K562 (cell line): ENCODE measurements around the gene FSTL1. TPM values are rescaled to one million over a fixed set of nuclear protein-coding genes. Genes with fewer than 3 reads are reported as not detected.

ENCODE experiments used
- C11orf30 ChIP-seq: fragments of 450-650 bp; IDR thresholded peaks from 2 replicates; pipeline ENCODE4 v1.6.1; 2016; ENCODE audit warnings: low read depth, mild to moderate bottlenecking
- CCNT2 ChIP-seq: IDR thresholded peaks from 2 replicates; pipeline ENCODE4 v1.6.1; 2011; ENCODE audit warnings: borderline replicate concordance, low read depth, mild to moderate bottlenecking, moderate library complexity, mixed read lengths, low read length; ENCODE audit not compliant: insufficient read length; ENCODE audit errors: extremely low read depth
- CREB1 ChIP-seq, 2 experiments: sonication (generic) in 1 of 2; formaldehyde crosslinking in 1 of 2; IDR thresholded peaks; 2 replicates each; pipeline versions ENCODE4 v1.6.1 to v1.8.0; 2012 to 2022; ENCODE audit warnings: inconsistent platforms in 1 of 2, mild to moderate bottlenecking in 1 of 2, missing genetic modification reagents in 1 of 2, moderate library complexity in 1 of 2
- KDM1A ChIP-seq, 2 experiments: fragments of 450-650 bp; IDR thresholded peaks; 2 replicates each; pipeline ENCODE4 v1.6.1; 2016; ENCODE audit warnings: mild to moderate bottlenecking in 2 of 2
- KDM5B ChIP-seq: fragments of 200-600 bp; sonication (generic); IDR thresholded peaks from 2 replicates; pipeline ENCODE4 v1.6.1; 2012; ENCODE audit warnings: low read depth, mild to moderate bottlenecking, moderate library complexity, low read length, control low read depth, inconsistent platforms; ENCODE audit not compliant: insufficient replicate concordance
- KHSRP ChIP-seq: fragments of 450-650 bp; IDR thresholded peaks from 2 replicates; pipeline ENCODE4 v1.6.1; 2017
- MYC ChIP-seq, 2 experiments: fragments of 250-450 bp in 1 of 2; sonication (Bioruptor Pico) in 1 of 2; IDR thresholded peaks; 2 replicates each; pipeline versions ENCODE4 v1.5.1 to v1.6.1; 2012 to 2021; ENCODE audit warnings: low read depth in 2 of 2, borderline replicate concordance in 1 of 2, improper control_type of control experiment in 1 of 2, low read length in 1 of 2, mild to moderate bottlenecking in 1 of 2, moderate library complexity in 1 of 2
- PHF20 ChIP-seq: fragments of 450-650 bp; IDR thresholded peaks from 2 replicates; pipeline ENCODE4 v1.6.1; 2018; ENCODE audit not compliant: partially characterized antibody
- RB1 ChIP-seq: fragments of 450-650 bp; IDR thresholded peaks from 2 replicates; pipeline ENCODE4 v1.6.1; 2017; ENCODE audit warnings: low read depth, mild to moderate bottlenecking
- RBFOX2 ChIP-seq: fragments of 200-400 bp; formaldehyde crosslinking; IDR thresholded peaks from 2 replicates; pipeline ENCODE4 v1.6.1; 2017; ENCODE audit warnings: low read depth, mild to moderate bottlenecking, low read length, moderate library complexity
- TAF1 ChIP-seq: IDR thresholded peaks from 2 replicates; pipeline ENCODE4 v1.6.1; 2011; ENCODE audit warnings: mild to moderate bottlenecking, low read length, moderate library complexity; ENCODE audit not compliant: insufficient read depth, control insufficient read depth, severe bottlenecking; ENCODE audit errors: extremely low read depth
- TAF15 ChIP-seq: fragments of 200-400 bp; formaldehyde crosslinking; IDR thresholded peaks from 2 replicates; pipeline ENCODE4 v1.6.1; 2017; ENCODE audit warnings: mild to moderate bottlenecking, low read depth, low read length, moderate library complexity
- TEAD4 ChIP-seq, 2 experiments: sonication (generic) in 1 of 2; formaldehyde crosslinking in 1 of 2; IDR thresholded peaks; 2 replicates each; pipeline versions ENCODE4 v1.6.1 to v1.8.0; 2012 to 2022; ENCODE audit warnings: borderline replicate concordance in 1 of 2, inconsistent platforms in 1 of 2, low read length in 1 of 2, mild to moderate bottlenecking in 1 of 2, missing genetic modification reagents in 1 of 2
- ZKSCAN1 ChIP-seq: fragments of 150-350 bp; IDR thresholded peaks from 2 replicates; pipeline ENCODE4 v1.6.1; 2016; ENCODE audit warnings: low read depth, low read length
- polyA plus RNA-seq, 8 experiments: library from polyadenylated mRNA; depleted of rRNA in 4 of 8; stranded (reverse) in 5 of 8; unstranded in 3 of 8; fragments of >200 nt; fragmentation: Nextera tagmentation in 2 of 8; fragmentation: Illumina TruSeq in 1 of 8; extraction: Ambion mirVana in 2 of 8; extraction: Trizol in 1 of 8; gene quantifications; 2 replicates each; pipeline versions ENCODE4 v1.2.1 to v1.2.3, GENCODE V29; 2011 to 2014; ENCODE audit warnings: inconsistent platforms in 1 of 8, missing spikeins in 1 of 8
- total RNA-seq, 7 experiments: library from RNA; depleted of rRNA in 6 of 7; stranded (reverse); fragments of >200 nt in 6 of 7; fragmentation: Illumina TruSeq in 2 of 7; extraction: Trizol in 2 of 7; gene quantifications; 2 replicates each; pipeline versions ENCODE4 v1.2.1 to v1.2.3, GENCODE V29; 2011 to 2021; ENCODE audit warnings: low replicate concordance in 1 of 7
- TF ChIP-seq, protein P1 (sequence below), 2 experiments: fragments of 150-350 bp in 1 of 2; IDR thresholded peaks; 2 replicates each; pipeline ENCODE4 v1.6.1; 2012 to 2016; ENCODE audit warnings: low read depth in 2 of 2, low read length in 2 of 2, mild to moderate bottlenecking in 1 of 2, moderate library complexity in 1 of 2
- TF ChIP-seq, protein P2 (sequence below): sonication (generic); formaldehyde crosslinking; IDR thresholded peaks from 2 replicates; pipeline ENCODE4 v1.5.0; 2020; ENCODE audit warnings: missing genetic modification reagents
- TF ChIP-seq, protein P3 (sequence below): fragments of 250-450 bp; sonication (Bioruptor Pico); IDR thresholded peaks from 2 replicates; pipeline ENCODE4 v1.5.0; 2021; ENCODE audit warnings: mild to moderate bottlenecking, borderline replicate concordance

FSTL1 gene
- total and polyA plus RNA-seq, 9 of the 15 experiments (the other 6 are each of a cell fraction or from before 2014, with no cell fraction given), result 0.01 to 0.58 (median 0.08) TPM; not detected in 2

DNA sequence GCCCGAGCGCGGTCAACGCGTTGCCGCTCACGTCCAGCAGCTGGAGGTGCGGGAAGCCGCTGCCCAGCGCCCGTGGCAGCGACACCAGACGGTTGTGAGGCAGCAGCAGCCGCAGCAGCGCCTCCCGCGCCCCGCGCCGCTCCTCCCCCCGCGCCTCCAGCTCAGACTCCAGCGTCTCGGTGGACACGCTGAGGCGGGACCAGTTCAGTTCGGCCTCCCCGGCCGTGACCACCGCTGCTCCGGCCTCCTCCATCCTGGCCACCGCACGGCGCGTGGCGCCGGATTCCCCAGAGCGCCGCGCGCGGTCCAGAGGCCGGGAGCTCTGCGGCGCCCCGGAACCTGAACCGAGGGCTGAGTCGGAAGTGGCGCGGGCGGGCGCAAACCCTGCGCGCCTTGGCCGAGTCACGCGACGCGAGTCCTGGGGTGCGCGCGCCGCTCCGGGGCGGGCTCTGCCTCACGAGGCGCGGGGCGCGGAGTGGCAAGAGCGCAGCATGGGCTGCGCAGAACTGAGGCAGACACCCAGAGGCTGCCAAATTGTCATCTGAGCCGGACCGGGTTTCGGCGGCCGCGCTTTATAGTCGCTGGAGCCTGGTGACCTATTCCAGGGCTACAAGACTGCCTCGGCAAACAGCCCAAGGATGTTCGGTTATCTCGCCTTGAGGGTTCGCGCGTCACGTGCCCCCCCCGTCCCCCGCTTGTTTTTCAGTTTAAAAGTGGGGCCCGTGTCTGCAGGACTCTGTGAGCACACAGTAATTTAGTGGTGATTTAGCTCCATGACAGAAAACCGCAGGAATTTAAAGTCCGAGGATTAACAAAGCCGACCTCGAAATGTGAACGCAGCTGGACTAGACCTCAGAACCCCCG, 101.6 kb downstream of the FSTL1 start, which contains the start of gene LRRC58 (continued):
- TF ChIP-seq, protein P1, sequence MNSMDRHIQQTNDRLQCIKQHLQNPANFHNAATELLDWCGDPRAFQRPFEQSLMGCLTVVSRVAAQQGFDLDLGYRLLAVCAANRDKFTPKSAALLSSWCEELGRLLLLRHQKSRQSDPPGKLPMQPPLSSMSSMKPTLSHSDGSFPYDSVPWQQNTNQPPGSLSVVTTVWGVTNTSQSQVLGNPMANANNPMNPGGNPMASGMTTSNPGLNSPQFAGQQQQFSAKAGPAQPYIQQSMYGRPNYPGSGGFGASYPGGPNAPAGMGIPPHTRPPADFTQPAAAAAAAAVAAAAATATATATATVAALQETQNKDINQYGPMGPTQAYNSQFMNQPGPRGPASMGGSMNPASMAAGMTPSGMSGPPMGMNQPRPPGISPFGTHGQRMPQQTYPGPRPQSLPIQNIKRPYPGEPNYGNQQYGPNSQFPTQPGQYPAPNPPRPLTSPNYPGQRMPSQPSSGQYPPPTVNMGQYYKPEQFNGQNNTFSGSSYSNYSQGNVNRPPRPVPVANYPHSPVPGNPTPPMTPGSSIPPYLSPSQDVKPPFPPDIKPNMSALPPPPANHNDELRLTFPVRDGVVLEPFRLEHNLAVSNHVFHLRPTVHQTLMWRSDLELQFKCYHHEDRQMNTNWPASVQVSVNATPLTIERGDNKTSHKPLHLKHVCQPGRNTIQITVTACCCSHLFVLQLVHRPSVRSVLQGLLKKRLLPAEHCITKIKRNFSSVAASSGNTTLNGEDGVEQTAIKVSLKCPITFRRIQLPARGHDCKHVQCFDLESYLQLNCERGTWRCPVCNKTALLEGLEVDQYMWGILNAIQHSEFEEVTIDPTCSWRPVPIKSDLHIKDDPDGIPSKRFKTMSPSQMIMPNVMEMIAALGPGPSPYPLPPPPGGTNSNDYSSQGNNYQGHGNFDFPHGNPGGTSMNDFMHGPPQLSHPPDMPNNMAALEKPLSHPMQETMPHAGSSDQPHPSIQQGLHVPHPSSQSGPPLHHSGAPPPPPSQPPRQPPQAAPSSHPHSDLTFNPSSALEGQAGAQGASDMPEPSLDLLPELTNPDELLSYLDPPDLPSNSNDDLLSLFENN (IDR thresholded peaks at IDR 0.05; ENCODE audit: low read depth in 2 of 2, low read length in 2 of 2), result no peak
- TF ChIP-seq, protein P2, sequence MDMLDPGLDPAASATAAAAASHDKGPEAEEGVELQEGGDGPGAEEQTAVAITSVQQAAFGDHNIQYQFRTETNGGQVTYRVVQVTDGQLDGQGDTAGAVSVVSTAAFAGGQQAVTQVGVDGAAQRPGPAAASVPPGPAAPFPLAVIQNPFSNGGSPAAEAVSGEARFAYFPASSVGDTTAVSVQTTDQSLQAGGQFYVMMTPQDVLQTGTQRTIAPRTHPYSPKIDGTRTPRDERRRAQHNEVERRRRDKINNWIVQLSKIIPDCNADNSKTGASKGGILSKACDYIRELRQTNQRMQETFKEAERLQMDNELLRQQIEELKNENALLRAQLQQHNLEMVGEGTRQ (CRISPR knock-in tag), result peak; percentile 65
- TF ChIP-seq KHSRP (no peak), TEAD4 (IDR thresholded peaks at IDR 0.05; ENCODE audit: low read length) (peak; percentile 13; the same call in 1 of the 2 replicates), TEAD4 (CRISPR knock-in tag; IDR thresholded peaks at IDR 0.05; ENCODE audit: borderline replicate concordance) (no peak), TAF1 (peak; percentile 71), RBFOX2 (peak; percentile 98), ZKSCAN1 (no peak), CREB1 (IDR thresholded peaks at IDR 0.05) (peak; percentile 64), CREB1 (CRISPR knock-in tag; IDR thresholded peaks at IDR 0.05) (peak; percentile 67), RB1 (peak; percentile 81), TAF15 (no peak), C11orf30 (peak; percentile 15; the same call in 1 of the 2 replicates), CCNT2 (peak; percentile 68), KDM1A (IDR thresholded peaks at IDR 0.05) (0 out of 4 replicates have a peak, but pooled peaks of 1 of the 2 experiments have one; percentile 8), PHF20 (peak; percentile 50), MYC (IDR thresholded peaks at IDR 0.05; ENCODE audit: low read depth, low read length) (peak; percentile 81), MYC (CRISPR knock-in tag; IDR thresholded peaks at IDR 0.05; ENCODE audit: borderline replicate concordance, low read depth) (no peak), KDM5B (peak; percentile 81)
- TF ChIP-seq, protein P3, sequence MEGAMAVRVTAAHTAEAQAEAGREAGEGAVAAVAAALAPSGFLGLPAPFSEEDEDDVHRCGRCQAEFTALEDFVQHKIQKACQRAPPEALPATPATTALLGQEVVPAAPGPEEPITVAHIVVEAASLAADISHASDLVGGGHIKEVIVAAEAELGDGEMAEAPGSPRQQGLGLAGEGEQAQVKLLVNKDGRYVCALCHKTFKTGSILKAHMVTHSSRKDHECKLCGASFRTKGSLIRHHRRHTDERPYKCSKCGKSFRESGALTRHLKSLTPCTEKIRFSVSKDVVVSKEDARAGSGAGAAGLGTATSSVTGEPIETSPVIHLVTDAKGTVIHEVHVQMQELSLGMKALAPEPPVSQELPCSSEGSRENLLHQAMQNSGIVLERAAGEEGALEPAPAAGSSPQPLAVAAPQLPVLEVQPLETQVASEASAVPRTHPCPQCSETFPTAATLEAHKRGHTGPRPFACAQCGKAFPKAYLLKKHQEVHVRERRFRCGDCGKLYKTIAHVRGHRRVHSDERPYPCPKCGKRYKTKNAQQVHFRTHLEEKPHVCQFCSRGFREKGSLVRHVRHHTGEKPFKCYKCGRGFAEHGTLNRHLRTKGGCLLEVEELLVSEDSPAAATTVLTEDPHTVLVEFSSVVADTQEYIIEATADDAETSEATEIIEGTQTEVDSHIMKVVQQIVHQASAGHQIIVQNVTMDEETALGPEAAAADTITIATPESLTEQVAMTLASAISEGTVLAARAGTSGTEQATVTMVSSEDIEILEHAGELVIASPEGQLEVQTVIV (CRISPR knock-in tag), result no peak
